ENCODE measurements around the gene FAM117A. TPM values are rescaled to one million over a fixed set of nuclear protein-coding genes. Genes with fewer than 3 reads are reported as not detected.
"Not testable (repeated sequence)": the region's sequence is repeated elsewhere in the genome, so short reads cannot be mapped to it uniquely, and the experiment has no call there.

FAM117A gene
- polyA plus RNA-seq, 3 donors, result 17.1 to 19.2 (median 19.1) TPM

GRCh38 chr17:49724552-49724951 is 39.4 kb downstream of the FAM117A start:
- not testable (repeated sequence) for DNase-seq (ENCODE audit: extremely low read depth in 1 of 11, low read depth in 9 of 11, low spot score in 4 of 11)

- peak in 9 of 11 donors; percentile 45 to 73 (median 58) for DNase-seq (ENCODE audit: extremely low read depth in 1 of 11, low read depth in 9 of 11, low spot score in 4 of 11)
Measured at GRCh38 chr17:49723423-49723822, 40.5 kb downstream of the FAM117A start.

- no peak for DNase-seq (ENCODE audit: extremely low read depth in 1 of 11, low read depth in 9 of 11, low spot score in 4 of 11)
Measured at GRCh38 chr17:49722066-49722465, 41.9 kb downstream of the FAM117A start.

- DNase-seq (ENCODE audit: extremely low read depth in 1 of 11, low read depth in 9 of 11, low spot score in 4 of 11), result no peak
Measured at GRCh38 chr17:49717371-49717861, 46.5 kb downstream of the FAM117A start.

- DNase-seq (ENCODE audit: extremely low read depth in 1 of 11, low read depth in 9 of 11, low spot score in 4 of 11), result no peak
Measured at GRCh38 chr17:49716668-49717364, 47.1 kb downstream of the FAM117A start.

GRCh38 chr17:49715717-49716279 is 48.1 kb downstream of the FAM117A start:
- DNase-seq (ENCODE audit: extremely low read depth in 1 of 11, low read depth in 9 of 11, low spot score in 4 of 11), result no peak

- no peak for DNase-seq (ENCODE audit: extremely low read depth in 1 of 11, low read depth in 9 of 11, low spot score in 4 of 11)
Measured at GRCh38 chr17:49715216-49715615, 48.7 kb downstream of the FAM117A start.

- no peak for DNase-seq (ENCODE audit: extremely low read depth in 1 of 11, low read depth in 9 of 11, low spot score in 4 of 11)
Measured at GRCh38 chr17:49708515-49709183, 55.3 kb downstream of the FAM117A start.

GRCh38 chr17:49707608-49708514 is 56.1 kb downstream of the FAM117A start, which contains the start of gene SLC35B1:
SLC35B1 (minus strand) TSS chr17:49707964; CDS start chr17:49707833, 131 bp downstream.
- peak; percentile 96 to 99 (median 98) for DNase-seq (ENCODE audit: extremely low read depth in 1 of 11, low read depth in 9 of 11, low spot score in 4 of 11)

GRCh38 chr17:49707246-49707607 is 56.7 kb downstream of the FAM117A start:
- no peak for DNase-seq (ENCODE audit: extremely low read depth in 1 of 11, low read depth in 9 of 11, low spot score in 4 of 11)

- no peak for DNase-seq (ENCODE audit: extremely low read depth in 1 of 11, low read depth in 9 of 11, low spot score in 4 of 11)
Measured at GRCh38 chr17:49705254-49705653, 58.7 kb downstream of the FAM117A start.

GRCh38 chr17:49703557-49704277 is 60.2 kb downstream of the FAM117A start:
- DNase-seq (ENCODE audit: extremely low read depth in 1 of 11, low read depth in 9 of 11, low spot score in 4 of 11), result no peak

GRCh38 chr17:49700960-49701359 is 63.0 kb downstream of the FAM117A start:
- DNase-seq (ENCODE audit: extremely low read depth in 1 of 11, low read depth in 9 of 11, low spot score in 4 of 11), result no peak

GRCh38 chr17:49699966-49700575 is 63.9 kb downstream of the FAM117A start:
- no peak for DNase-seq (ENCODE audit: extremely low read depth in 1 of 11, low read depth in 9 of 11, low spot score in 4 of 11)

- DNase-seq (ENCODE audit: extremely low read depth in 1 of 11, low read depth in 9 of 11, low spot score in 4 of 11), result no peak
Measured at GRCh38 chr17:49698005-49698404, 65.9 kb downstream of the FAM117A start.

GRCh38 chr17:49696233-49696761 is 67.6 kb downstream of the FAM117A start:
- DNase-seq (ENCODE audit: extremely low read depth in 1 of 11, low read depth in 9 of 11, low spot score in 4 of 11), result no peak

GRCh38 chr17:49695698-49696232 is 68.2 kb downstream of the FAM117A start:
- DNase-seq (ENCODE audit: extremely low read depth in 1 of 11, low read depth in 9 of 11, low spot score in 4 of 11), result no peak
